A673 (cell line): ENCODE results near the gene THAP11. TPM values are rescaled to one million over a fixed set of nuclear protein-coding genes. Genes with fewer than 3 reads are reported as not detected.

ENCODE experiments used
- BruUV-seq: library from RNA; stranded (reverse); fragments of 400-500 nt; replicated peaks from 2 replicates; lab custom pipeline; 2021; lab: Mats Ljungman, UMichigan
- CTCF ChIA-PET: fragments of 300-600 bp; sonication (Branson Sonifier 250); formaldehyde crosslinking; loops from one replicate; lab custom pipeline; 2022; ENCODE audit warnings: antibody characterized with exemption; lab: Charles Lee
- POLR2A ChIA-PET: fragments of 300-600 bp; sonication (Branson Sonifier 250); formaldehyde crosslinking; loops from one replicate; lab custom pipeline; 2022; ENCODE audit warnings: antibody characterized with exemption; ENCODE audit not compliant: low non-redundant PET; lab: Charles Lee
- DNase-seq: peaks from one replicate; pipeline ENCODE4 v3.0.0-alpha.2; 2015; ENCODE audit warnings: low spot score
- H3K27ac ChIP-seq: fragments of 200-600 bp; sonication (generic); 2 replicates; pipeline ENCODE4 v1.5.1; 2016; ENCODE audit warnings: mixed run types, low read depth, mild to moderate bottlenecking, mixed read lengths, antibody characterized with exemption, low read length; ENCODE audit not compliant: poor library complexity, severe bottlenecking
- H3K27me3 ChIP-seq: fragments of 200-600 bp; sonication (generic); replicated peaks from 2 replicates; pipeline ENCODE4 v1.6.1; 2017; ENCODE audit warnings: mixed run types, low read depth, mild to moderate bottlenecking, mixed read lengths, antibody characterized with exemption, low read length; ENCODE audit not compliant: insufficient read depth, poor library complexity
- H3K36me3 ChIP-seq: fragments of 200-600 bp; sonication (generic); 2 replicates; pipeline ENCODE4 v1.6.1; 2016; ENCODE audit warnings: mixed run types, mild to moderate bottlenecking, mixed read lengths, antibody characterized with exemption, low read length; ENCODE audit not compliant: insufficient read depth, poor library complexity, severe bottlenecking
- H3K4me1 ChIP-seq: fragments of 200-600 bp; sonication (generic); 2 replicates; pipeline ENCODE4 v1.6.1; 2017; ENCODE audit warnings: mixed run types, mild to moderate bottlenecking, mixed read lengths, antibody characterized with exemption, low read length; ENCODE audit not compliant: insufficient read depth, poor library complexity, severe bottlenecking
- H3K4me3 ChIP-seq: fragments of 200-600 bp; sonication (generic); 2 replicates; pipeline ENCODE4 v1.5.1; 2016; ENCODE audit warnings: low read depth, mixed run types, mild to moderate bottlenecking, mixed read lengths, low read length; ENCODE audit not compliant: poor library complexity, severe bottlenecking
- H3K9me3 ChIP-seq: fragments of 200-600 bp; sonication (generic); 2 replicates; pipeline ENCODE4 v1.6.1; 2016; ENCODE audit warnings: mixed run types, low read depth, mild to moderate bottlenecking, mixed read lengths, antibody characterized with exemption, low read length; ENCODE audit not compliant: poor library complexity, severe bottlenecking
- EZH2 ChIP-seq: fragments of 200-600 bp; sonication (generic); IDR thresholded peaks from 2 replicates; pipeline ENCODE4 v1.6.1; 2017; ENCODE audit warnings: borderline replicate concordance, low read depth, mild to moderate bottlenecking, mixed read lengths, antibody characterized with exemption, low read length; ENCODE audit not compliant: poor library complexity, severe bottlenecking
- intact Hi-C: fragments of 100-400 bp; cut with micrococcal nuclease; formaldehyde crosslinking; loops from one replicate; pipeline ENCODE4 v1.10.0; 2022; ENCODE audit not compliant: unreplicated experiment
- total RNA-seq: library from RNA; stranded (reverse); gene quantifications from 2 replicates; pipeline ENCODE4 v1.2.3, GENCODE V29; 2021
- TF ChIP-seq, protein P1 (sequence below): fragments of 300-800, 200-600 bp; sonication (generic); conservative IDR thresholded peaks from 2 replicates; pipeline ENCODE4 v1.5.1; 2017; ENCODE audit warnings: low read depth, mild to moderate bottlenecking, antibody characterized with exemption, low read length, moderate library complexity, mixed read lengths

THAP11 gene
- total RNA-seq, 1 experiment from 2014 or later: 48.9 TPM

DNA sequence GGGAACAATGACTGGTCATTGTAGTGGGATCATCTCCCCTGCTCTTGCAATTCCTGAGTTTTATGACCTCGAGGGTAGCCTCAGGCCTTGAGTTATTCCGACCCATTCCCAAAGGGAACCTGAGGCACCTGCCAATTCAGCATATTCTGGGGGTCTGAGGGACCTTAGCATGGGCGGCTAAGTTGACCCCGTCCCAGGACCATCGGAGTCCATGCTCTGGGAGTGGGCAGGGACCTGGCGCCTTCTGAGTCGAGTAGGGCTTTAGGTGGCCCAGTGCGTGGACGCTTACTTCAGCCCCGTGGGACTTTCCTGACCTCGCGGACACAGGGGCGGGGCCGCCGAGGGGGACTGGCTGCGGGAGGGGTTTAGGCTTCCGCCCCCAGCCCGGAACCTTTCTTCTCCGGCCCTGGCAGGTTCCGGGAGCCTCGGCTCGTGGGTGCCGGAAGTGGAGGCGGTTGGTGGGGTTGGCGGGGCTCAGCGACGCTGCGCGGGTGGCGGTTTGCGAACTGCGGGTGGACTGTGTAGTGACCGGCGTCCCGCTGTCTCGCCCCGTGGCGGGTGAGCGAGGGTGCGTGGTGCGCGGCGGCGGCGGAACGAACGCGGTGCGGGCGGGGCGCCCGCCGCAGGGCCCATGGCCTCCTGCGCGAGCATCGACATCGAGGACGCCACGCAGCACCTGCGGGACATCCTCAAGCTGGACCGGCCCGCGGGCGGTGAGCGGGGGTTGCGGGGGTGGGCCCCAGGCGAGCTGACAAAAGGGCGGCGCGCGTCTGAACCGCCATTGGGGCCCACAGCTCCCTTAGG is 30.7 kb downstream of the THAP11 start, which contains the start of gene EDC4:
TSS of gene EDC4 (plus strand) at position 422 of the 804 bp plus-strand sequence. CDS start at position 632, 210 bp downstream.
- TF ChIP-seq, protein P1, sequence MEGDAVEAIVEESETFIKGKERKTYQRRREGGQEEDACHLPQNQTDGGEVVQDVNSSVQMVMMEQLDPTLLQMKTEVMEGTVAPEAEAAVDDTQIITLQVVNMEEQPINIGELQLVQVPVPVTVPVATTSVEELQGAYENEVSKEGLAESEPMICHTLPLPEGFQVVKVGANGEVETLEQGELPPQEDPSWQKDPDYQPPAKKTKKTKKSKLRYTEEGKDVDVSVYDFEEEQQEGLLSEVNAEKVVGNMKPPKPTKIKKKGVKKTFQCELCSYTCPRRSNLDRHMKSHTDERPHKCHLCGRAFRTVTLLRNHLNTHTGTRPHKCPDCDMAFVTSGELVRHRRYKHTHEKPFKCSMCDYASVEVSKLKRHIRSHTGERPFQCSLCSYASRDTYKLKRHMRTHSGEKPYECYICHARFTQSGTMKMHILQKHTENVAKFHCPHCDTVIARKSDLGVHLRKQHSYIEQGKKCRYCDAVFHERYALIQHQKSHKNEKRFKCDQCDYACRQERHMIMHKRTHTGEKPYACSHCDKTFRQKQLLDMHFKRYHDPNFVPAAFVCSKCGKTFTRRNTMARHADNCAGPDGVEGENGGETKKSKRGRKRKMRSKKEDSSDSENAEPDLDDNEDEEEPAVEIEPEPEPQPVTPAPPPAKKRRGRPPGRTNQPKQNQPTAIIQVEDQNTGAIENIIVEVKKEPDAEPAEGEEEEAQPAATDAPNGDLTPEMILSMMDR: no peak
- Histone ChIP-seq H3K4me3 (peak within 1 kb of the TSS; percentile 83), H3K9me3 (no peaks in the 10 kb centered on the region), H3K27ac (peak within 1 kb of the TSS; percentile 81), H3K4me1 (peaks cover 13% of the 10 kb centered on the region), H3K27me3 (no peaks in the 10 kb centered on the region), H3K36me3 (peaks cover 35% of the 10 kb centered on the region)
- DNase-seq: peak; percentile 88
- intact Hi-C loops: no loop called here
- ChIA-PET POLR2A (no interaction called here), CTCF (interaction anchor here (0.5 to 2.1 kb wide), 2 partner anchors 11 to 1111 kb away, joined by 3 to 7 read pairs; partner anchors contain the start of gene NRN1L)
- BruUV-seq: no TSS peak

DNA sequence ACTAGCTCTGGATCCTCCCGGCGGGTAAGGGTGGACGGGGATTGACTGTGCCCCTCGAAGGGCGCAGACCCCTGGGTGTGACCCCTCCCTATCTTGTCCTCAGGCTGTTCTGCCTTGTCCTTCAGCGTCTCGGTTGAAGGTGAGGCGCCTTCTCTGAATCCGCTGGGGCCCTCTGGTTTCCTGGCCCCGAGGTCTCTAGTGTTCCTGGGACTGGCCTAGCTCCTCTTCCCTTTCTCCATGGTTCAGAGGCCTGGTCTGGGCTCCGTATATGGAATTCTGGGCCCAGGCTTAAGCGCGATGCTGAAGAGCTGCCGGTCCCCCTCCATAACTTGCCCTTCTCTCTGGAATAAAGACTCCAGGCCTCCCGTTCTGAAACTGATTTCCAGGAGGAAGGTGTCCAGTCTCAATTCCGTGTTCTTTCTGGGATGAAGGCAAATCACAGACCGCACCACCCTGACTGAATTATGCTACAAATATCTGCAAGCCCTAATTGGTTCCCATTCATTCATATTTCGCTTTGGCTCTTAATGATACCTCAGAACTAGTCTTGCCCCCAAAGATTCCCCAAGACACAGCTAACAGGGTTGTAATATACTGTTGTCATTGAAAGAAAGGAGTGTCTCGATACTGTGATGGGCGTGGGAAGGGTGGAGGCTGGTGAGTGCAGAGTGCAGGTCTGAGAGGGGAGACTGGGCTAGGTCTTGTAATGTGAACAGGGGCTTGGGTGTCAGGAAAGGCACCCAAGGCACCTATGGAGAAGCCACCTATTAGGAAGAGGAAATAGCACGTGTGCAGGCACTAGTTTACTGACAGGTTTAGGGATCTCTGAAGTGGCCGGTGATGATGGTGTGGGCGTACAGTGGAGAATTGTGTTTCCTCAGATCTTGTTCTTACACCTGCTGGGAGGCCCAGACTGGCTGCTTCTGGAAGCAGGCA is 31.6 kb downstream of the THAP11 start:
- TF ChIP-seq, protein P1: no peak
- Histone ChIP-seq H3K27me3 (no peaks in the 10 kb centered on the region), H3K9me3 (no peaks in the 10 kb centered on the region), H3K27ac (peak overlapping the region; percentile 81), H3K36me3 (peaks cover 35% of the 10 kb centered on the region), H3K4me3 (peak overlapping the region; percentile 83), H3K4me1 (peaks cover 13% of the 10 kb centered on the region)
- intact Hi-C loops: no loop called here
- DNase-seq: no peak
- BruUV-seq: TSS peak; percentile 50
- ChIA-PET CTCF (interaction anchor here (0.5 to 2.1 kb wide), 3 partner anchors 10 to 1112 kb away, joined by 3 to 7 read pairs (median 3); partner anchors contain the start of gene NRN1L), POLR2A (interaction anchor here (0.5 kb wide), 1 partner anchor 40 kb away, joined by 5 read pairs; no protein-coding TSS in a partner anchor)

DNA sequence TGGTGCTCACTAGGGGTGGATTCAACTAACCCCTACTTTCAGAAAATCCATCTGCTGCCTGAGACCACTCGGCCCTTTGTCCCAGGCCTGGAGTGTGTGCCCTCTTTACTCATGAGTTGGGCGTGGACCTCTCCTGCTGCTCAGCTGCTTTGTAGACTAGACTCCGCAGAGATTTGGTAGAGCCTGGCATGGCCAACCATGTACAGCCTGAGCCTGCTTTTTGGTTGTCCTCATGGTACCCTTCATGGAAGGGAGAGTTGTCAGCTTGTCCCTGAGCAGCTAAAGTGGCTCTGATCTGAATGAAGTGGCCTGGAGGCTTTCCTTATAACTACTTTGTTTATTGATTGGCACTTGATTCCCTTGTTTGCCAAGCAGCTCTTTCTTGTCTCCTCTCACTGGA is 32.3 kb downstream of the THAP11 start:
- Histone ChIP-seq H3K36me3 (peaks cover 39% of the 10 kb centered on the region), H3K4me3 (peak overlapping the region; percentile 83), H3K4me1 (peaks cover 13% of the 10 kb centered on the region), H3K9me3 (no peaks in the 10 kb centered on the region), H3K27ac (peak overlapping the region; percentile 81), H3K27me3 (no peaks in the 10 kb centered on the region)
- ChIA-PET POLR2A (no interaction called here), CTCF (interaction anchor here (1.0 to 2.1 kb wide), 2 partner anchors 10 to 58 kb away, joined by 3 to 7 read pairs; partner anchors contain the start of gene NRN1L)
- DNase-seq: no peak
- intact Hi-C loops: no loop called here
- no peak for TF ChIP-seq EZH2
- TF ChIP-seq, protein P1: no peak
- no TSS peak for BruUV-seq
